Upper lobe of right lung (tissue), 1 donor: Measurements from ENCODE around the gene TPPP2. TPM values are rescaled to one million over a fixed set of nuclear protein-coding genes. Genes with fewer than 3 reads are reported as not detected.
"Not testable (repeated sequence)": the region's sequence is repeated elsewhere in the genome, so short reads cannot be mapped to it uniquely, and the experiment has no call there.

Source experiments
- ATAC-seq: fragments of 200-7000 bp; cut with Tn5 transposase; one replicate; pipeline ENCODE4 v1.9.1; 2020; ENCODE audit warnings: mild to moderate bottlenecking, moderate library complexity
- DNase-seq: peaks from one replicate; pipeline ENCODE4 v3.0.0-alpha.2; 2020
- H3K27ac ChIP-seq: fragments of 200-600 bp; one replicate; pipeline ENCODE4 v1.8.0; 2022
- H3K27me3 ChIP-seq: fragments of 200-600 bp; one replicate; pipeline ENCODE4 v1.8.0; 2022; ENCODE audit warnings: mild to moderate bottlenecking
- H3K36me3 ChIP-seq: fragments of 200-600 bp; one replicate; pipeline ENCODE4 v1.8.0; 2022
- H3K4me1 ChIP-seq: fragments of 200-600 bp; one replicate; pipeline ENCODE4 v1.8.0; 2022
- H3K4me3 ChIP-seq: fragments of 200-600 bp; one replicate; pipeline ENCODE4 v1.8.0; 2022; ENCODE audit warnings: mild to moderate bottlenecking
- H3K9me3 ChIP-seq: fragments of 200-600 bp; one replicate; pipeline ENCODE4 v1.8.0; 2022
- CTCF ChIP-seq: fragments of 200-600 bp; IDR thresholded peaks from one replicate; pipeline ENCODE4 v1.8.0; 2022; ENCODE audit warnings: antibody characterized with exemption
- intact Hi-C: fragments of 100-400 bp; cut with DNase I; formaldehyde crosslinking; loops from one replicate; pipeline ENCODE4 v1.11.0; 2022
- total RNA-seq: library from RNA; stranded (reverse); fragmentation: NEBNext Ultra II Directional; extraction: Animal tissue kit (Norgen Biotek cat#: 25700); gene quantifications from one replicate; pipeline ENCODE4 v1.2.1, GENCODE V29; 2021
- donor health status: DM: no; HTN: yes; CAD: no; lungs with severe emphysema.

Gene TPPP2
- total RNA-seq, 1 donor from 2014 or later, result not detected

GRCh38 chr14:20998139-20998538 is 31.9 kb upstream of the TPPP2 start:
- Histone ChIP-seq H3K9me3 (no peaks in the 10 kb centered on the region), H3K36me3 (peaks cover 46% of the 10 kb centered on the region), H3K27ac (no peak overlapping the region), H3K27me3 (no peaks in the 10 kb centered on the region), H3K4me3 (no peak overlapping the region), H3K4me1 (no peaks in the 10 kb centered on the region)
- DNase-seq (no peak), ATAC-seq (no peak)
- intact Hi-C loops, result no loop called here
- TF ChIP-seq CTCF, result no peak

GRCh38 chr14:20998674-20999366 is 31.2 kb upstream of the TPPP2 start, which contains the start of gene SLC39A2:
TSS of gene SLC39A2 (plus strand) at chr14:20999293. CDS start at chr14:20999447, 154 bp downstream.
- Histone ChIP-seq H3K36me3 (peaks cover 39% of the 10 kb centered on the region), H3K4me3 (no peak within 1 kb of the TSS), H3K27ac (no peak within 1 kb of the TSS), H3K4me1 (no peaks in the 10 kb centered on the region), H3K9me3 (no peaks in the 10 kb centered on the region), H3K27me3 (no peaks in the 10 kb centered on the region)
- intact Hi-C loops, result no loop called here
- DNase-seq (no peak), ATAC-seq (peak; percentile 71)
- no peak for TF ChIP-seq CTCF

GRCh38 chr14:20999591-20999990 is 30.4 kb upstream of the TPPP2 start:
- no peak for ATAC-seq
- Histone ChIP-seq H3K4me1 (no peaks in the 10 kb centered on the region), H3K4me3 (no peak overlapping the region), H3K9me3 (no peaks in the 10 kb centered on the region), H3K36me3 (peaks cover 32% of the 10 kb centered on the region), H3K27me3 (no peaks in the 10 kb centered on the region), H3K27ac (no peak overlapping the region)
- DNase-seq, result no peak
- TF ChIP-seq CTCF, result no peak
- intact Hi-C loops, result no loop called here

GRCh38 chr14:21001218-21001617 is 28.8 kb upstream of the TPPP2 start:
- Histone ChIP-seq H3K27me3 (no peaks in the 10 kb centered on the region), H3K9me3 (no peaks in the 10 kb centered on the region), H3K27ac (no peak overlapping the region), H3K36me3 (peaks cover 15% of the 10 kb centered on the region), H3K4me3 (no peak overlapping the region), H3K4me1 (no peaks in the 10 kb centered on the region)
- intact Hi-C loops, result no loop called here
- TF ChIP-seq CTCF, result no peak
- ATAC-seq (no peak), DNase-seq (no peak)

- Histone ChIP-seq H3K4me3 (no peak overlapping the region), H3K4me1 (no peaks in the 10 kb centered on the region), H3K27me3 (no peaks in the 10 kb centered on the region), H3K9me3 (no peaks in the 10 kb centered on the region), H3K27ac (no peak overlapping the region), H3K36me3 (no peaks in the 10 kb centered on the region)
- intact Hi-C loops, result no loop called here
- no peak for DNase-seq
- no peak for ATAC-seq
- no peak for TF ChIP-seq CTCF
Observed at GRCh38 chr14:21003788-21004346, 26.1 kb upstream of the TPPP2 start.

GRCh38 chr14:21009721-21010120 is 20.3 kb upstream of the TPPP2 start:
- intact Hi-C loops, ATAC-seq, DNase-seq, H3K9me3 ChIP-seq, H3K27ac ChIP-seq, H3K4me1 ChIP-seq, H3K36me3 ChIP-seq, H3K27me3 ChIP-seq, H3K4me3 ChIP-seq: not testable (repeated sequence)
